Caco-2 (cell line): ENCODE measurements around the gene MAPK11. TPM values are rescaled to one million over a fixed set of nuclear protein-coding genes. Genes with fewer than 3 reads are reported as not detected.

Experiments used
- BruUV-seq: library from RNA; stranded (reverse); fragments of 400-500 nt; replicated peaks from 2 replicates; lab custom pipeline; 2021; lab: Mats Ljungman, UMichigan
- CTCF ChIA-PET: fragments of 300-600 bp; sonication (Branson Sonifier 250); formaldehyde crosslinking; loops from one replicate; lab custom pipeline; 2022; ENCODE audit warnings: antibody characterized with exemption; lab: Charles Lee
- POLR2A ChIA-PET: fragments of 300-600 bp; sonication (Branson Sonifier 250); formaldehyde crosslinking; loops from one replicate; lab custom pipeline; 2022; ENCODE audit warnings: antibody characterized with exemption; lab: Charles Lee
- DNase-seq, 2 experiments: peaks; one replicate each; pipeline versions ENCODE4 v3.0.0 to v3.0.0-alpha.2; 2020 to 2022
- H3K27me3 ChIP-seq: replicated peaks from 2 replicates; pipeline ENCODE4 v1.6.0; 2011; ENCODE audit warnings: low read length; ENCODE audit not compliant: control insufficient read depth, insufficient read depth
- H3K36me3 ChIP-seq: 2 replicates; pipeline ENCODE4 v1.5.1; 2011; ENCODE audit warnings: low read length; ENCODE audit not compliant: control insufficient read depth, insufficient read depth
- H3K4me1 ChIP-seq: fragments of 250-450 bp; sonication (Bioruptor Pico); 2 replicates; pipeline ENCODE4 v1.5.1; 2020; ENCODE audit warnings: mild to moderate bottlenecking
- H3K4me3 ChIP-seq: 2 replicates; pipeline ENCODE4 v1.5.1; 2011; ENCODE audit warnings: low read depth, mild to moderate bottlenecking, control low read depth, low read length
- H3K9me3 ChIP-seq: fragments of 250-450 bp; sonication (Bioruptor Pico); 2 replicates; pipeline ENCODE4 v1.5.1; 2020; ENCODE audit warnings: mild to moderate bottlenecking, moderate library complexity
- H3K27ac Mint-ChIP-seq: one replicate; pipeline ENCODE4 v1.8.0; 2022; ENCODE audit warnings: mixed read lengths; ENCODE audit not compliant: unreplicated experiment
- H3K27me3 Mint-ChIP-seq: one replicate; pipeline ENCODE4 v1.8.0; 2022; ENCODE audit warnings: mixed read lengths; ENCODE audit not compliant: insufficient read depth, unreplicated experiment
- H3K36me3 Mint-ChIP-seq: one replicate; pipeline ENCODE4 v1.8.0; 2022; ENCODE audit warnings: mild to moderate bottlenecking, mixed read lengths; ENCODE audit not compliant: insufficient read depth, unreplicated experiment
- H3K4me1 Mint-ChIP-seq: one replicate; pipeline ENCODE4 v1.8.0; 2022; ENCODE audit warnings: low read depth, mixed read lengths; ENCODE audit not compliant: unreplicated experiment
- H3K4me3 Mint-ChIP-seq: one replicate; pipeline ENCODE4 v1.8.0; 2022; ENCODE audit warnings: mild to moderate bottlenecking, moderate library complexity, mixed read lengths; ENCODE audit not compliant: unreplicated experiment
- H3K9me3 Mint-ChIP-seq: one replicate; pipeline ENCODE4 v1.8.0; 2022; ENCODE audit warnings: mixed read lengths; ENCODE audit not compliant: unreplicated experiment
- CTCF ChIP-seq, 2 experiments: fragments of 200-600 bp in 1 of 2; IDR thresholded peaks; 1 replicate in 1 of 2; 2 replicates in 1 of 2; pipeline versions ENCODE4 v1.5.1 to v1.8.0; 2011 to 2022; ENCODE audit warnings: antibody characterized with exemption in 1 of 2, control low read depth in 1 of 2, inconsistent platforms in 1 of 2, low read depth in 1 of 2, low read length in 1 of 2, mild to moderate bottlenecking in 1 of 2, moderate library complexity in 1 of 2; ENCODE audit not compliant: insufficient read depth in 1 of 2, severe bottlenecking in 1 of 2, unreplicated experiment in 1 of 2
- intact Hi-C: fragments of 100-400 bp; cut with micrococcal nuclease; formaldehyde crosslinking; loops from one replicate; pipeline ENCODE4 v1.10.0; 2022; ENCODE audit not compliant: unreplicated experiment
- total RNA-seq: library from RNA; stranded (reverse); gene quantifications from 2 replicates; pipeline ENCODE4 v1.2.3, GENCODE V29; 2022

The MAPK11 gene
- total RNA-seq, 1 experiment from 2014 or later: 1.3 TPM

- Mint-ChIP-seq H3K9me3 (no peaks in the 10 kb centered on the region), H3K27ac (no peak overlapping the region), H3K36me3 (peaks cover 5% of the 10 kb centered on the region), H3K27me3 (no peaks in the 10 kb centered on the region), H3K4me1 (no peaks in the 10 kb centered on the region), H3K4me3 (peak overlapping the region; percentile 61)
- intact Hi-C loops: no loop called here
- Histone ChIP-seq H3K4me1 (peaks cover 11% of the 10 kb centered on the region; the same call in 1 of the 2 replicates), H3K4me3 (peak overlapping the region; percentile 44), H3K27me3 (no peaks in the 10 kb centered on the region), H3K36me3 (no peaks in the 10 kb centered on the region), H3K9me3 (no peaks in the 10 kb centered on the region)
- DNase-seq: peak in 1 of 2 experiments; percentile 62
- CTCF ChIA-PET: interaction anchor here (0.7 to 1.2 kb wide), 2 partner anchors 9 to 264 kb away, joined by 4 to 6 read pairs; partner anchors contain the start of gene SCO2
- POLR2A ChIA-PET: interaction anchor here (1.3 kb wide), 1 partner anchor 10 kb away, joined by 4 read pairs; the partner anchor contains the start of gene HDAC10
- no TSS peak for BruUV-seq
- TF ChIP-seq CTCF (IDR thresholded peaks at IDR 0.05; ENCODE audit: insufficient read depth in 1 of 2, low read depth in 1 of 2, low read length in 1 of 2, severe bottlenecking in 1 of 2, unreplicated experiment in 1 of 2): no peak
These were observed 9.2 kb downstream of the MAPK11 start for GRCh38 chr22:50260801-50261614.

DNA sequence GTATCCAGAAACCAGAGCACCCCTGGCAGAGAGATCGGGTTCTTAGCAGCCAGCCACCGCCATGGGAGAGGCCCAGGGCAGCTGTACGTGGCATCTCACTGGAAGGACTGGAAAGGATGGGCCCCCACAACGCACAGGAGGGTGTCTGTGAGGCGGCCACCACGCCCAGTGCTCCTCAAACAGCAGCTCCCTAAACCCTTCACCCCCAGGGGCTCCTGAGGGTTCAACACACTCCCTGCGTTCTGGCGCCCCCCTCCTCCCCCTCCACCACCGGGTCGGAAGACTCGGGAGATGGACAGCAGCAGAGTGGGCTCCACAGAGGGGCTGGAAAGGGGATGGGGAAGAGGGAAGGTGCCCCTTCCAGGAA lies 9.8 kb downstream of the MAPK11 start:
- Mint-ChIP-seq H3K4me1 (no peaks in the 10 kb centered on the region), H3K4me3 (peak overlapping the region; percentile 61), H3K9me3 (no peaks in the 10 kb centered on the region), H3K27ac (no peak overlapping the region), H3K27me3 (no peaks in the 10 kb centered on the region), H3K36me3 (peaks cover 5% of the 10 kb centered on the region)
- DNase-seq: no peak
- ChIA-PET CTCF (interaction anchor here (1.2 kb wide), 1 partner anchor 8 kb away, joined by 6 read pairs; no protein-coding TSS in a partner anchor), POLR2A (interaction anchor here (1.3 kb wide), 1 partner anchor 9 kb away, joined by 4 read pairs; the partner anchor contains the start of gene HDAC10)
- H3K4me3 ChIP-seq: peak overlapping the region; percentile 44
- intact Hi-C loops: no loop called here
- no peaks in the 10 kb centered on the region for H3K36me3 ChIP-seq
- no peaks in the 10 kb centered on the region for H3K9me3 ChIP-seq
- no peaks in the 10 kb centered on the region for H3K27me3 ChIP-seq
- no peak for TF ChIP-seq CTCF (IDR thresholded peaks at IDR 0.05; ENCODE audit: insufficient read depth in 1 of 2, low read depth in 1 of 2, low read length in 1 of 2, severe bottlenecking in 1 of 2, unreplicated experiment in 1 of 2)
- TSS peak; percentile 26 for BruUV-seq
- H3K4me1 ChIP-seq: peaks cover 11% of the 10 kb centered on the region; the same call in 1 of the 2 replicates

DNA sequence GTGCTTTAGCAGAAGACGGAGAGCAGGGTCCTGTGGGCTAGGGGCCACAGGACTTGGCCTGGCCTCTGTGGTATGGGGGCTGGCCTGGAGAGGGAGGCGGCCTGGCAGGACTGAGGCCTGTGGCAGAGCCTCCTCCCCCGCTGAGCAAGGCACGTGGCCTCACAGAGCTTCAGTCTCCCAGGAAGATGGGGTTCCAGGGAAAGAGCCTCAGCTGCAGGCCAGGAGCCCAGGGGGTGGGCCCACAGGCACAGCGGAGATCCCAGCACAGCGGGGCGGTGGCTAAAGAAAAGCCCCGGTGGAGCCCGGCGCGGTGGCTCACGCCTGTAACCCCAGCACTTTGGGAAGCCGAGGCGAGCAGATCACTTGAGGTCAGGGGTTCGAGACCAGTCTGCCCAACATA lies 10.9 kb downstream of the MAPK11 start:
- no peaks in the 10 kb centered on the region for H3K9me3 Mint-ChIP-seq
- ChIA-PET CTCF (no interaction called here), POLR2A (no interaction called here)
- no peak overlapping the region for H3K4me3 ChIP-seq
- intact Hi-C loops: no loop called here
- H3K9me3 ChIP-seq: no peaks in the 10 kb centered on the region
- H3K36me3 ChIP-seq: no peaks in the 10 kb centered on the region
- TF ChIP-seq CTCF (IDR thresholded peaks at IDR 0.05; ENCODE audit: insufficient read depth in 1 of 2, low read depth in 1 of 2, low read length in 1 of 2, severe bottlenecking in 1 of 2, unreplicated experiment in 1 of 2): no peak
- peak overlapping the region; percentile 61 for H3K4me3 Mint-ChIP-seq
- H3K36me3 Mint-ChIP-seq: peaks cover 5% of the 10 kb centered on the region
- H3K4me1 Mint-ChIP-seq: no peaks in the 10 kb centered on the region
- no peak overlapping the region for H3K27ac Mint-ChIP-seq
- no peaks in the 10 kb centered on the region for H3K27me3 Mint-ChIP-seq
- H3K27me3 ChIP-seq: no peaks in the 10 kb centered on the region
- peaks cover 11% of the 10 kb centered on the region; the same call in 1 of the 2 replicates for H3K4me1 ChIP-seq
- no peak for DNase-seq
- no TSS peak for BruUV-seq
